PC-3 (cell line): ENCODE results near the gene TMEM223. TPM values are rescaled to one million over a fixed set of nuclear protein-coding genes. Genes with fewer than 3 reads are reported as not detected.

Source experiments
- ATAC-seq: fragments of 200-7000 bp; cut with Tn5 transposase; 2 replicates; pipeline ENCODE4 v1.9.1; 2020; ENCODE audit warnings: mild to moderate bottlenecking, moderate library complexity
- BruUV-seq: library from RNA; stranded (reverse); fragments of 400-500 nt; replicated peaks from 2 replicates; lab custom pipeline; 2021; lab: Mats Ljungman, UMichigan
- CTCF ChIA-PET: fragments of 300-600 bp; sonication (Branson Sonifier 250); formaldehyde crosslinking; loops from one replicate; lab custom pipeline; 2022; ENCODE audit warnings: antibody characterized with exemption; lab: Charles Lee
- POLR2A ChIA-PET: fragments of 300-600 bp; sonication (Branson Sonifier 250); formaldehyde crosslinking; loops from one replicate; lab custom pipeline; 2022; ENCODE audit warnings: antibody characterized with exemption; ENCODE audit not compliant: unreplicated experiment; lab: Charles Lee
- DNase-seq: peaks from one replicate; pipeline ENCODE4 v3.0.0-alpha.2; 2015
- H2AFZ ChIP-seq: fragments of 300-600 bp; sonication (generic); 2 replicates; pipeline ENCODE4 v1.6.0; 2016; ENCODE audit warnings: antibody characterized with exemption, low read length
- H3F3A ChIP-seq: fragments of 300-600 bp; sonication (generic); one replicate; pipeline ENCODE4 v1.6.0; 2017; ENCODE audit warnings: antibody characterized with exemption, low read length, control low read depth, mild to moderate bottlenecking; ENCODE audit not compliant: unreplicated experiment
- H3K27ac ChIP-seq: fragments of 300-600 bp; sonication (generic); 2 replicates; pipeline ENCODE4 v1.5.1; 2016; ENCODE audit warnings: mild to moderate bottlenecking, low read length
- H3K27me3 ChIP-seq: fragments of 300-600 bp; sonication (generic); 2 replicates; pipeline ENCODE4 v1.6.1; 2016; ENCODE audit warnings: low read length, mixed read lengths
- H3K36me3 ChIP-seq: fragments of 300-600 bp; sonication (generic); 2 replicates; pipeline ENCODE4 v1.6.1; 2016; ENCODE audit warnings: low read depth, mixed run types, low read length, mixed read lengths
- H3K4me1 ChIP-seq: fragments of 300-600 bp; sonication (generic); 2 replicates; pipeline ENCODE4 v1.5.1; 2016; ENCODE audit warnings: low read length; ENCODE audit not compliant: insufficient read depth
- H3K4me2 ChIP-seq: fragments of 300-600 bp; sonication (generic); 2 replicates; pipeline ENCODE4 v1.6.0; 2016; ENCODE audit warnings: low read length
- H3K4me3 ChIP-seq: fragments of 300-600 bp; sonication (generic); 2 replicates; pipeline ENCODE4 v1.5.1; 2016; ENCODE audit warnings: mild to moderate bottlenecking, low read length, mixed read lengths
- H3K79me2 ChIP-seq: fragments of 300-600 bp; sonication (generic); 2 replicates; pipeline ENCODE4 v1.6.1; 2017; ENCODE audit warnings: low read length, mixed read lengths
- H3K9ac ChIP-seq: fragments of 300-600 bp; sonication (generic); 2 replicates; pipeline ENCODE4 v1.6.0; 2016; ENCODE audit warnings: mild to moderate bottlenecking, low read length
- H3K9me2 ChIP-seq: fragments of 300-600 bp; sonication (generic); replicated peaks from 2 replicates; pipeline ENCODE4 v1.6.1; 2016; ENCODE audit warnings: mixed run types, low read length, mixed read lengths
- H3K9me3 ChIP-seq: fragments of 300-600 bp; sonication (generic); 2 replicates; pipeline ENCODE4 v1.6.1; 2016; ENCODE audit warnings: low read length, mixed read lengths
- H4K20me1 ChIP-seq: fragments of 300-600 bp; sonication (generic); 2 replicates; pipeline ENCODE4 v1.6.1; 2016; ENCODE audit warnings: low read length, mixed read lengths
- EZH2 ChIP-seq: fragments of 300-600 bp; sonication (generic); IDR thresholded peaks from one replicate; pipeline ENCODE4 v1.6.1; 2017; ENCODE audit warnings: antibody characterized with exemption, mild to moderate bottlenecking, low read length; ENCODE audit not compliant: unreplicated experiment
- EZH2phosphoT487 ChIP-seq: fragments of 300-600 bp; sonication (generic); IDR thresholded peaks from 2 replicates; pipeline ENCODE4 v1.6.1; 2018; ENCODE audit warnings: mild to moderate bottlenecking, antibody characterized with exemption, low read length, borderline replicate concordance
- intact Hi-C: fragments of 100-400 bp; cut with micrococcal nuclease; formaldehyde crosslinking; loops from 2 replicates; pipeline ENCODE4 v1.9.0; 2023
- total RNA-seq: library from RNA; depleted of rRNA; stranded (reverse); fragments of >200 nt; gene quantifications from 2 replicates; pipeline ENCODE4 v1.2.3, GENCODE V29; 2014
- TF ChIP-seq, protein P1 (sequence below): fragments of 300-600 bp; sonication (generic); conservative IDR thresholded peaks from 2 replicates; pipeline ENCODE4 v1.5.1; 2017; ENCODE audit warnings: antibody characterized with exemption, low read depth, mild to moderate bottlenecking, low read length

Gene TMEM223
- total RNA-seq, 1 experiment from 2014 or later = 37.5 TPM

- no peaks in the 10 kb centered on the region for H4K20me1 ChIP-seq
- intact Hi-C loops = no loop called here
- H3K79me2 ChIP-seq = no peaks in the 10 kb centered on the region
- no peaks in the 10 kb centered on the region for H3K4me1 ChIP-seq
- no peak overlapping the region for H3K4me2 ChIP-seq
- no peaks in the 10 kb centered on the region for H3K27me3 ChIP-seq
- no TSS peak for BruUV-seq
- ATAC-seq (no peak), DNase-seq (no peak)
- H3K4me3 ChIP-seq = no peak overlapping the region
- no peak overlapping the region for H3K9ac ChIP-seq
- H3K9me2 ChIP-seq = no peaks in the 10 kb centered on the region
- CTCF ChIA-PET = interaction anchor here (0.6 kb wide), 1 partner anchor 44 kb away, joined by 3 read pairs; no protein-coding TSS in a partner anchor
- H3K27ac ChIP-seq = no peak overlapping the region
- H2AFZ ChIP-seq = no peak overlapping the region
- POLR2A ChIA-PET = no interaction called here
- TF ChIP-seq EZH2phosphoT487 (no peak), EZH2 (no peak)
- TF ChIP-seq, protein P1, sequence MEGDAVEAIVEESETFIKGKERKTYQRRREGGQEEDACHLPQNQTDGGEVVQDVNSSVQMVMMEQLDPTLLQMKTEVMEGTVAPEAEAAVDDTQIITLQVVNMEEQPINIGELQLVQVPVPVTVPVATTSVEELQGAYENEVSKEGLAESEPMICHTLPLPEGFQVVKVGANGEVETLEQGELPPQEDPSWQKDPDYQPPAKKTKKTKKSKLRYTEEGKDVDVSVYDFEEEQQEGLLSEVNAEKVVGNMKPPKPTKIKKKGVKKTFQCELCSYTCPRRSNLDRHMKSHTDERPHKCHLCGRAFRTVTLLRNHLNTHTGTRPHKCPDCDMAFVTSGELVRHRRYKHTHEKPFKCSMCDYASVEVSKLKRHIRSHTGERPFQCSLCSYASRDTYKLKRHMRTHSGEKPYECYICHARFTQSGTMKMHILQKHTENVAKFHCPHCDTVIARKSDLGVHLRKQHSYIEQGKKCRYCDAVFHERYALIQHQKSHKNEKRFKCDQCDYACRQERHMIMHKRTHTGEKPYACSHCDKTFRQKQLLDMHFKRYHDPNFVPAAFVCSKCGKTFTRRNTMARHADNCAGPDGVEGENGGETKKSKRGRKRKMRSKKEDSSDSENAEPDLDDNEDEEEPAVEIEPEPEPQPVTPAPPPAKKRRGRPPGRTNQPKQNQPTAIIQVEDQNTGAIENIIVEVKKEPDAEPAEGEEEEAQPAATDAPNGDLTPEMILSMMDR = no peak
- H3F3A ChIP-seq = no peaks in the 10 kb centered on the region
- no peaks in the 10 kb centered on the region for H3K9me3 ChIP-seq
- H3K36me3 ChIP-seq = peaks cover 7% of the 10 kb centered on the region
These were observed 25.3 kb upstream of the TMEM223 start for GRCh38 chr11:62817129-62817528.

- no peaks in the 10 kb centered on the region for H3K9me2 ChIP-seq
- TF ChIP-seq, protein P1 = no peak
- TF ChIP-seq EZH2 (no peak), EZH2phosphoT487 (no peak)
- BruUV-seq = no TSS peak
- no peak overlapping the region for H3K27ac ChIP-seq
- no peak overlapping the region for H2AFZ ChIP-seq
- intact Hi-C loops = no loop called here
- no peak for ATAC-seq
- ChIA-PET CTCF (interaction anchor here (0.6 kb wide), 1 partner anchor 45 kb away, joined by 3 read pairs; no protein-coding TSS in a partner anchor), POLR2A (no interaction called here)
- H3K36me3 ChIP-seq = peaks cover 5% of the 10 kb centered on the region; the same call in 1 of the 2 replicates
- no peaks in the 10 kb centered on the region for H3K4me1 ChIP-seq
- no peaks in the 10 kb centered on the region for H3K9me3 ChIP-seq
- no peak overlapping the region for H3K4me2 ChIP-seq
- no peak overlapping the region for H3K9ac ChIP-seq
- no peaks in the 10 kb centered on the region for H4K20me1 ChIP-seq
- no peaks in the 10 kb centered on the region for H3K79me2 ChIP-seq
- H3F3A ChIP-seq = no peaks in the 10 kb centered on the region
- no peak for DNase-seq
- no peaks in the 10 kb centered on the region for H3K27me3 ChIP-seq
- H3K4me3 ChIP-seq = no peak overlapping the region
These were observed 24.8 kb upstream of the TMEM223 start for GRCh38 chr11:62816557-62816956.

DNA sequence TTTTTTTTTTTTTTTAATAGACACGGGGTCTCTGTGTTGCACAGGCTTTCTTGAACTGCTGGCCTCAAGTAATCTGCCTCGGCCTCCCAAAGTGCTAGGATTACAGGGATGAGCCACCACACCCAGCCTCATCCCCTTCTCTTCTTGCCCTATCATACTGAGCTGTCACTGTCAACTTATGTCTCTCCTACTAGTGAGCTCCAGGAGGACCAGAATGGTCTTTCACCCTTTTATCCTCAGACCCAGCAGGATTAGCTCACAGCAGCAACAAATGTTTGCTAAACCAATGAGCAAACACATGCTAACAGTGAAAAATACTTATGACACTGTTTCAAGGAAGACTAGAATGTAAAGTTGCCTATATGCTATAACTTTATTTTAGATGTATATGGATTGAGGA lies 19.9 kb upstream of the TMEM223 start:
- BruUV-seq = no TSS peak
- DNase-seq (no peak), ATAC-seq (no peak)
- H3K36me3 ChIP-seq = no peaks in the 10 kb centered on the region; the same call in 1 of the 2 replicates
- H3K4me2 ChIP-seq = no peak overlapping the region
- CTCF ChIA-PET = no interaction called here
- no peaks in the 10 kb centered on the region for H3K9me2 ChIP-seq
- TF ChIP-seq, protein P1 = no peak
- TF ChIP-seq EZH2phosphoT487 = no peak
- no peak for TF ChIP-seq EZH2
- no peaks in the 10 kb centered on the region for H3K4me1 ChIP-seq
- H3K27me3 ChIP-seq = no peaks in the 10 kb centered on the region
- H3F3A ChIP-seq = no peaks in the 10 kb centered on the region
- H3K9me3 ChIP-seq = no peaks in the 10 kb centered on the region
- no peak overlapping the region for H3K9ac ChIP-seq
- H3K4me3 ChIP-seq = no peak overlapping the region
- POLR2A ChIA-PET = no interaction called here
- no peaks in the 10 kb centered on the region for H4K20me1 ChIP-seq
- H2AFZ ChIP-seq = no peak overlapping the region
- no peaks in the 10 kb centered on the region for H3K79me2 ChIP-seq
- no peak overlapping the region for H3K27ac ChIP-seq
- intact Hi-C loops = no loop called here
